GM10266 (cell line): ENCODE measurements around the gene CNNM2.
"Not testable (repeated sequence)": the region's sequence is repeated elsewhere in the genome, so short reads cannot be mapped to it uniquely, and the experiment has no call there.

Experiments used
- DNase-seq: peaks from one replicate; pipeline ENCODE4 v3.0.0; 2012; ENCODE audit errors: extremely low spot score
- CTCF ChIP-seq: IDR thresholded peaks from 2 replicates; pipeline ENCODE4 v1.5.1; 2012; ENCODE audit warnings: mild to moderate bottlenecking, low read depth; ENCODE audit not compliant: control insufficient read depth, insufficient read depth; ENCODE audit errors: missing control alignments

CNNM2 gene

GRCh38 chr10:102923601-102924000, 5.5 kb downstream of the CNNM2 start:
- DNase-seq = no peak
- no peak for TF ChIP-seq CTCF

GRCh38 chr10:102926842-102927241, 8.7 kb downstream of the CNNM2 start:
- TF ChIP-seq CTCF = no peak
- no peak for DNase-seq

- DNase-seq = no peak
- no peak for TF ChIP-seq CTCF
These were observed 9.4 kb downstream of the CNNM2 start for GRCh38 chr10:102927311-102928010.

- DNase-seq = not testable (repeated sequence)
These were observed 10.3 kb downstream of the CNNM2 start for GRCh38 chr10:102928442-102928841.

- TF ChIP-seq CTCF = no peak
- no peak for DNase-seq
These were observed 12.6 kb downstream of the CNNM2 start for GRCh38 chr10:102930720-102931119.

- TF ChIP-seq CTCF = no peak
- no peak for DNase-seq
These were observed 13.5 kb downstream of the CNNM2 start for GRCh38 chr10:102931643-102932042.

- no peak for TF ChIP-seq CTCF
- no peak for DNase-seq
These were observed 17.4 kb downstream of the CNNM2 start for GRCh38 chr10:102935505-102935904.

GRCh38 chr10:102935939-102936605, 18.0 kb downstream of the CNNM2 start:
- DNase-seq = no peak
- TF ChIP-seq CTCF = no peak
